ENCODE data around the gene MKNK1.

The MKNK1 gene

DNA sequence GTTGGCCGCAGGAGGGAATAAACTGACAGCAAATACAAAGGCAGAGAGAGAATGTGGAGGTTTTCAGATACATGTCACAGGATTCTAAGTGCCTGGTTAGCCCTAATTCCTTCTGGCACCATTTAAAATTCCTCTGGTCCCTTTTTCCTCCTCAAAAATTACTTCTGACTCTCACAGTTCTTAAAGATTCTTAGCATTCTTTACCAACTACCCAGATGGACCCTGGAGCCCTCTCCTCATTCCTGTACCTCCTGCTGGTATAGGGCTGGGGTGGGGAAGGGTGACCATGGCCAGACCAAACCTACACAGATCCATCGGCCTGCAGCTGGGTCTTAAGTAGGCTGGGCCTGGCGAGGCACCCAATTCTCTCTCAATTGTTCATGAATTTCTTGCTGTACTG, 7.2 kb downstream of the MKNK1 start:
- no peak overlapping the region for H3K4me3 ChIP-seq (ENCODE audit: low read depth, low read length)
- ChIA-PET CTCF (interaction anchor here (1.5 to 1.6 kb wide), 2 partner anchors 50 to 128 kb away, joined by 3 to 5 read pairs; no protein-coding TSS in a partner anchor), POLR2A (no interaction called here)
- TF ChIP-seq, protein P1, sequence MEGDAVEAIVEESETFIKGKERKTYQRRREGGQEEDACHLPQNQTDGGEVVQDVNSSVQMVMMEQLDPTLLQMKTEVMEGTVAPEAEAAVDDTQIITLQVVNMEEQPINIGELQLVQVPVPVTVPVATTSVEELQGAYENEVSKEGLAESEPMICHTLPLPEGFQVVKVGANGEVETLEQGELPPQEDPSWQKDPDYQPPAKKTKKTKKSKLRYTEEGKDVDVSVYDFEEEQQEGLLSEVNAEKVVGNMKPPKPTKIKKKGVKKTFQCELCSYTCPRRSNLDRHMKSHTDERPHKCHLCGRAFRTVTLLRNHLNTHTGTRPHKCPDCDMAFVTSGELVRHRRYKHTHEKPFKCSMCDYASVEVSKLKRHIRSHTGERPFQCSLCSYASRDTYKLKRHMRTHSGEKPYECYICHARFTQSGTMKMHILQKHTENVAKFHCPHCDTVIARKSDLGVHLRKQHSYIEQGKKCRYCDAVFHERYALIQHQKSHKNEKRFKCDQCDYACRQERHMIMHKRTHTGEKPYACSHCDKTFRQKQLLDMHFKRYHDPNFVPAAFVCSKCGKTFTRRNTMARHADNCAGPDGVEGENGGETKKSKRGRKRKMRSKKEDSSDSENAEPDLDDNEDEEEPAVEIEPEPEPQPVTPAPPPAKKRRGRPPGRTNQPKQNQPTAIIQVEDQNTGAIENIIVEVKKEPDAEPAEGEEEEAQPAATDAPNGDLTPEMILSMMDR (IDR thresholded peaks at IDR 0.05; ENCODE audit: insufficient read depth, low read length, missing control alignments), result no peak
- no peak for DNase-seq (ENCODE audit: low read depth, low spot score)

DNA sequence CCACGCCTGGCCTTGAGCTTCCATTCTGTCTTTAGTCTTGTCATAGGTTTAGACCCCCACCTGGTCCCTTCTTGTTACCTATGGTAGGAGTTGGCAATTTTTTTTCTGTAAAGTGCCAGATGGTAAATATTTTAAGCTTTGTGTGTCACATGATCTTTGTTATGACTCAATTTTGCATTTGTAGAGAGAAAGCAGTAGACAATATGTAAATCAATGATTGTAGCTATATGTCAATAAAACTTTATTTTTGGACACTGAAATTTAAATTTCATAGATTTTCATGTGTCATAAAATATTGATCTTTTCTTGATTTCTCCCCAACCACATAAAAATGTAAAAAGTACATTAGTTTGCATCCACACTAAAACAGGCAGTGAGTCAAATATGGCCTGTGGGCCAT, 8.0 kb downstream of the MKNK1 start:
- CTCF ChIA-PET, result interaction anchor here (0.6 to 1.6 kb wide), 4 partner anchors 49 to 129 kb away, joined by 3 to 5 read pairs (median 3); a partner anchor contains a TSS

DNA sequence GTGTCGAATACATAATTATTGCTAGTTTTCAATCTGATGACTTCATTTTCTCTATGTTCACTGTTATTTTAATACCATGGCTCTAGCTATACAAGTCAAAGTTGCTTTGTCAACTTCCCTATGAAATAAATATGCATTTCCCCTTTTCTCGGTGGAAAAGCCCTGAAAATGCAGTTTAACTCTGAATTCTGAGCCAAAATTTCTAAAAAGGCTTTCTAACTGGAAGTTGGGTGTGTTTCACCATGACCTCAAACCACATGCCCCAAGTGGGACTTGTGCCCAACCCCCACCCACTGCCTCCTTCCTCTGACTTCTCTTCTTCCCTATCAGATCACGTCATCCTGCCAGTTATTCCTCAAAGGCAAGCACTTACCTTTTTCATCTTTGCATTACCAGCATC, 8.9 kb downstream of the MKNK1 start:
- ChIA-PET POLR2A (no interaction called here), CTCF (no interaction called here)
- H3K4me3 ChIP-seq (ENCODE audit: low read depth, low read length), result no peak overlapping the region
- TF ChIP-seq, protein P1 (IDR thresholded peaks at IDR 0.05; ENCODE audit: insufficient read depth, low read length, missing control alignments), result no peak
- DNase-seq (ENCODE audit: low read depth, low spot score), result no peak

More for the DNA sequence above, 8.0 kb downstream of the MKNK1 start:
- POLR2A ChIA-PET, result no interaction called here
- no peak for DNase-seq (ENCODE audit: low read depth, low spot score)
- H3K4me3 ChIP-seq (ENCODE audit: low read depth, low read length), result no peak overlapping the region
- TF ChIP-seq, protein P1 (IDR thresholded peaks at IDR 0.05; ENCODE audit: insufficient read depth, low read length, missing control alignments), result no peak

DNA sequence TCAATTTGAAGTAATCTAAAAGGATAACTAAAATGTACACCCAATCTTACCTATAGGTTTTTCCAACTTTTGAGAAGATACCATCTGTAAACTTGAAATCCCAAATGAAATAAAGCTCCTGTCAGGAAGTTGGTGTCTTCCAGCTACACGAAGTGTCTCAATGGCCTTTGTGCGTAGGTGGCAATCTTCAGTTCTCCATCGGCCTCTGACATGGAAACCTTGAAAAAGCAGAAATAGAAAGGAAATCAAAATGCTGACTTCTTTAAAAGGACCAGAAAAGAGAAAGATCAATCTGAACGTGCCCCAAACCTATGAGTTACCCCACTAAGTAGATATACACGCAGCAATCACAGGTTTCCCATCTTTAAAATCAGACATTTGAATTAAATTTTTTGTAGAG, 10.0 kb downstream of the MKNK1 start:
- no peak overlapping the region for H3K4me3 ChIP-seq (ENCODE audit: low read depth, low read length)
- CTCF ChIA-PET, result interaction anchor here (1.0 kb wide), 1 partner anchor 8 kb away, joined by 4 read pairs; no protein-coding TSS in a partner anchor
- POLR2A ChIA-PET, result no interaction called here
- DNase-seq (ENCODE audit: low read depth, low spot score), result no peak
- TF ChIP-seq, protein P1 (IDR thresholded peaks at IDR 0.05; ENCODE audit: insufficient read depth, low read length, missing control alignments), result no peak

DNA sequence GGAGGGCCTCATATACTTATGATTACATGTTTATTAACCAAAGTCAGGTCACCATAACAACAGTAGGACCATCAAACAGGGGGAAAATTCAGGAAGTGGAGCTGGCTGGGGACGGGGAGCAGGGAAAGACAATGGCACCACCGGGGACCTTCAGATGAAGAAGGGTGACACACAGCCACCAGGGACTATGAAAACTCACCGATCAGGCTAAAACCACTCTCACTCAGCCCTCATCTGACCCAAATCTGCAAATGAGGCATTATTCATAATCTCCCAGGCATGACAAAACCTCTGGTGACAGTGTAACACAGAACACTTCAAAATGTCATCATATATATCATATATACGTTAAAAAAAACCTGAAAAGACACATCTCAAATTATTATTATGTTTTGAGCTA, 11.2 kb downstream of the MKNK1 start:
- TF ChIP-seq, protein P1 (IDR thresholded peaks at IDR 0.05; ENCODE audit: insufficient read depth, low read length, missing control alignments), result no peak
- no peak overlapping the region for H3K4me3 ChIP-seq (ENCODE audit: low read depth, low read length)
- ChIA-PET POLR2A (no interaction called here), CTCF (no interaction called here)
- no peak for DNase-seq (ENCODE audit: low read depth, low spot score)

DNA sequence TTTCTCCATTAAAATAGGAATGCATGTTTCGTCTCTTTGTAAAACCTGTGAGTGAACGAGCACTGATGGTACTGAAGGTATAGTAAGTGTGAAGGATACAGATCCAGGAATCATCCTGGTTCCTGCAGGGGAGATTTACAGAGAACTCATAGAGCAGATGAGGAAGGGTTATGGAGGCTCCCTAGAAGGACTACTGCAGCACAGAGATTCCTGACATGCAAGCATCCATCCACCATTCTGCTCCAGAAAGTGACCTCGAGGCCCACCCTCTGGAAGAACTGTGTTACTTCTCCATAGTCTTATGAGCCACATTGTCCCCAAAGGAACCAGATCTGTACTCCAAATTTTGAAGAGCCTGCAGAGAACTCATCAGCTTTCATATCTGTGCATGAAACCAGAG, 14.5 kb downstream of the MKNK1 start:
- TF ChIP-seq, protein P1 (IDR thresholded peaks at IDR 0.05; ENCODE audit: insufficient read depth, low read length, missing control alignments), result no peak
- ChIA-PET CTCF (no interaction called here), POLR2A (no interaction called here)
- no peak overlapping the region for H3K4me3 ChIP-seq (ENCODE audit: low read depth, low read length)
- DNase-seq (ENCODE audit: low read depth, low spot score), result no peak
